HG02678 (cell line): ENCODE measurements around the gene HIF3A.
"Not testable (repeated sequence)": the region's sequence is repeated elsewhere in the genome, so short reads cannot be mapped to it uniquely, and the experiment has no call there.

Experiments
- ATAC-seq: cut with Tn5 transposase; IDR thresholded peaks from one replicate; pipeline ENCODE4 v1.9.1; 2021; ENCODE audit warnings: mild to moderate bottlenecking, moderate library complexity; ENCODE audit not compliant: unreplicated experiment

The HIF3A gene

GRCh38 chr19:46355234-46356148 lies 58.6 kb downstream of the HIF3A start:
- ATAC-seq, result no peak

- ATAC-seq, result no peak
Observed at GRCh38 chr19:46356149-46357055, 59.6 kb downstream of the HIF3A start.

GRCh38 chr19:46357846-46358583 lies 61.2 kb downstream of the HIF3A start:
- ATAC-seq, result no peak

GRCh38 chr19:46361915-46362314 lies 65.1 kb downstream of the HIF3A start:
- ATAC-seq, result no peak

- no peak for ATAC-seq
Observed at GRCh38 chr19:46364359-46364758, 67.5 kb downstream of the HIF3A start.

GRCh38 chr19:46365561-46365960 lies 68.7 kb downstream of the HIF3A start:
- ATAC-seq, result no peak

GRCh38 chr19:46366620-46367292 lies 69.9 kb downstream of the HIF3A start:
- no peak for ATAC-seq

GRCh38 chr19:46367426-46367825 lies 70.6 kb downstream of the HIF3A start:
- ATAC-seq, result no peak

- no peak for ATAC-seq
Observed at GRCh38 chr19:46368116-46368515, 71.3 kb downstream of the HIF3A start.

- no peak for ATAC-seq
Observed at GRCh38 chr19:46369817-46370216, 73.0 kb downstream of the HIF3A start.

- ATAC-seq, result no peak
Observed at GRCh38 chr19:46371371-46371901, 74.6 kb downstream of the HIF3A start.

- ATAC-seq, result no peak
Observed at GRCh38 chr19:46372901-46373490, 76.2 kb downstream of the HIF3A start.

- no peak for ATAC-seq
Observed at GRCh38 chr19:46373491-46374359, 76.9 kb downstream of the HIF3A start.

GRCh38 chr19:46374536-46375475 lies 78.0 kb downstream of the HIF3A start:
- no peak for ATAC-seq

GRCh38 chr19:46375476-46376067 lies 78.7 kb downstream of the HIF3A start:
- ATAC-seq, result not testable (repeated sequence)

- ATAC-seq, result no peak
Observed at GRCh38 chr19:46376241-46377153, 79.7 kb downstream of the HIF3A start.
